HG03378 (cell line): ENCODE data around the gene GTPBP4.
"Not testable (repeated sequence)": the region's sequence is repeated elsewhere in the genome, so short reads cannot be mapped to it uniquely, and the experiment has no call there.

Source experiments
- ATAC-seq: cut with Tn5 transposase; IDR thresholded peaks from one replicate; pipeline ENCODE4 v1.9.1; 2021; ENCODE audit warnings: mild to moderate bottlenecking, moderate library complexity; ENCODE audit not compliant: unreplicated experiment

Gene GTPBP4

DNA sequence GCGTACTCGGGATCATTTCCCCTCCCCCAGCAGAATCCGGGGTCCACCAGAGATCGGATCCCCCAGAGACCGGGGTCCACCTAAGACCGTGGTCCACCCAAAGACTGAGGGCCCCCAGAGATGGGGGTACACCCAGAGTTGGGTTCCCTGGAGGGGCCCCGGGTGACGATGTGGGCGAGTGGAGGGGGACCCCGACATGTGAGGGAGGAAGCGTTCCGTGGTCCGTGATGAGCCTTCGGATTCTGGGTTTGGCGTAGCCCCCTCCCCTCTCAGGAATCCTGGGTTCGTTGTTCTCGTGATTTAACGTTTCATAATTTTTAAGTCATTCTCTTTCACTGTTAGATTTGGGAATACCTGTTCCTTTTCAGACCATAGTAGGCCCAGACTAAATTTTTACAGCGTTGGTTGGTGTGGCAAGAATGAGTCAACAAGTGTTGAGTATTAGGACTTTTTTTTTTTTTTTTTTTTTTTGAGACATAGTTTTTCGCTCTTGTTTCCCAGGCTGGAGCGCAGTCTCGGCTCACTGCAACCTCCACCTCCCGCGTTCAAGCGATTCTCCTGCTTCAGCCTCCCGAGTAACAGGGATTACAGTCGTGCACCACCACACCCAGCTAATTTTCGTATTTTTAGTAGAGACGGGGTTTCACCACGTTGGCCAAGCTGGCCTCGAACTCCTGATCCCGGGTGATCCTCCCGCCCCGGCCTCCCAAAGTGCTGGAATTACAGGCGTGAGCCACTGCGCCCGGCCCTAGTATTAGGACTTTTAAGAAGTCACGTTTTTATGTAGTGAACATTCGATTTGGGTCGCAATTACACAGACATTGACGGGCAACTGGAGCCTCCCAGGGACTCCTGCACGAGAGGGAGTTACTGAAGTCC is 672 bp downstream of the GTPBP4 start:
- ATAC-seq, result no peak

DNA sequence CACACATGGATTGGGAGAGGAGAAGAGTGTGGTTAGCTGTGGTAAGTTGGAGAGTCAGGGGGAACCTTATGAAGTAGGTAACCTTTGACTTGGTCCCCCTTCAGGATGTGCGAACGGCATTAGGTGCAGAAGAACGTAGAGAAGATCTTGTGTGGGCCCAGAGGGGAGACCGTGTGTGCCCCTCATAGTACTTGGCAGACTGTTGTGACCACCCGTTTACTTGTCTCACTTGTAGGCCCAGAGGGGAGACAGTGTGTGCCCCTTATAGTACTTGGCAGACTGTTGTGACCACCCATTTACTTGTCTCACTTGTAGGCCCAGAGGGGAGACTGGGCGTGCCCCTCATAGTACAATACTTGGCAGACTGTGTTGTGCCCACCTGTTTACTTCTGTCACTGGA is 2.6 kb downstream of the GTPBP4 start:
- ATAC-seq, result no peak

DNA sequence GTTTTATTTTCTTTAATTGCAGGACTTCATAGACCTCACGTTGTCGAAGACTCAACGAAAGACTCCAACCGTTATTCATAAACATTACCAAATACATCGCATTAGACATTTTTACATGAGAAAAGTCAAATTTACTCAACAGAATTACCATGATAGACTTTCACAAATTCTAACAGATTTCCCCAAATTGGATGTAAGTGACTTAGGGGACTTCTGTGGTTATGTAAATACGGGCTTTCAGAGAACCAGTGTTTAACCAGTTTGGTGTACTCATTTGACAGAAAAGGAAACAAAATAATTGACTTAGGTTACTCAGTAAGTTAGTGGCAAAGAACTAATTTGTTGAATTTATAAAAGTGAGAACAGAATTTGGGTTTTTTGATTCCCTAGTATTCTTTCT is 4.2 kb downstream of the GTPBP4 start:
- ATAC-seq, result peak; percentile 26

DNA sequence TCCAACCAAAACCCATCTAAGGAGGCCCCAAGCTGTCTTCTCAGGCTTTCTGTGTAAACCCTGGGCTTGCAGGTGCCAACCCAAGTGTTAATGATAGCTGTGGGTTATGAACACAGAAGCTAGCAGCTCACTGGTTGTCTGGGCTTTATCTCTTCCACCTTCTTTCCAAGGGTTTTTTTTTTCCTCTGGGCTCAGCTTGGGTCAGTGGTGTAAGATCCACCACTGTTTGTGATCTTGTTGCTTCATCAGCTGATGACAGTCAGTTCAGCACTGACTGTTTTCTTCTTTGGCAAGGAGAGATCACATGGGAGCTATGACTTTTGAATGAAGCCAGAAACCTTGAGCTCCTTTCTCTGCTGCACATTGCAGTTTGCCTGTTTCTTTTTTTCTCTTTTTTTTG is 4.6 kb downstream of the GTPBP4 start:
- no peak for ATAC-seq

DNA sequence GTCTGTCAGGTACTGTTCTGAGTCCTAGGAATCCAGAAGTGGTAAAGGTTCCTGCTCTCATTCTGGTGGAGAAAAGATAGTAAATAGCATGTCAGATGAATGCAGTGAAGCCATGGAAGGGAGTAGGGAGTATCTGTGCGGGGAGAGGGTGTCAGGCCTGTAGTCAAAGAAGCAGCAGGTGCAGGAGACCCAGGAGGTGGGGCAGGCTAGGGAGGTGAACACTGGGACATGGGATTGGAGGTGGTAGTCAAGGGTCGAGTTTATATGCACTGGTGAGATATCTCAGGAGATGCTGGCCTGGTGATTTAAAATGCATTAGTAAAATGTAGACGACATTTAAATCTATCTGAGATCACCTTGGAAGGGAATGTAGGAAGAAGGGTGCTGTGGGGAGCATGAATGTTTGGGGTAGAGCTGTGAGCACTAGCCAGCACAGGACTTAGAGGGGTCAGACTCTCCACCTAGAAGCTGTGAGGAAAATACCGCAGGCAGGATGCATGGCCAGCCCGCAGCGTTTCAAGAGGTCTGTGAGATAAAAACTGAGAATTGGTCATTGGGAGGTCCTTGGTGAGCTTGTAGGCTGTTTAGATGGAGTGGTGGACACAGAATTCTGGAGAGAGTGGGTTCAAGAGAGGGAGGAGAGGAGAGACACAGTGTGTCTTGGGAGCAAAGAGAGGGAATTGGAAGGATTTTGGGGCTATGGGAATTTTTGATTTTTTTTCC is 6.8 kb downstream of the GTPBP4 start:
- ATAC-seq, result no peak

DNA sequence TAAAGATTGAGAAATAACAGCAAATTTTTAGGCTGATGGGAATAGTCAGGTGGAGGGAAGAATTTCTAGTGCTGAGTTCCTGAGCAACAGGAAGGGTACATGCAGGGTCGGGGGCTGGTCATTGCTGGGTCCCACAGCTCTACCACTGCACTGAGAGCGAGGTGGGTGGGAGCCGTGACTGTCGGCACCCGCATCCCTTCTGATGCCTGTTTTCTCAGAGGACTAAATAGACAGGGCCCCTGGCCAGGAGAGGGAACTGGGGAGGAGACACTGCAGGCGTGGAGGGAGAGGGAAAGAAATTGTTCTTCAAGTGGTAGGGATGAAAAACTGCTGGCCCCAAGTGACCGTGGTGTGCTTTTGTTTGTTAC is 7.3 kb downstream of the GTPBP4 start:
- ATAC-seq, result no peak

DNA sequence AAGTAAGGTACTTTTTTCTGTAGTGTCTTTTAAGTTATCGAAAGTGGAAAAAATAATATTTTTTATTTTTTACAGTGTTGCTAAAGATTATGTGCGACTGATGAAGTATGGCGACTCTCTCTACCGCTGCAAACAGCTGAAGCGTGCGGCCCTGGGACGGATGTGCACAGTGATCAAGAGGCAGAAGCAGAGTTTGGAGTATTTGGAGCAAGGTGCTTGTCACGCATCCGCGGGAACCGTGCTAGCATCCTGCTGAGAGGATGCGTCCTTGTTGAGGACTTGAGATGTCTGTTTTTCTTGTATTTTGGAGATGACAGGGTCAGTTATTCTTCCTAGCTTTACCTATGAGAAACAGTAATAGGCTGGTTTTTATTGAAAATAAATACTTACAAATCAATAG is 7.8 kb downstream of the GTPBP4 start:
- no peak for ATAC-seq

DNA sequence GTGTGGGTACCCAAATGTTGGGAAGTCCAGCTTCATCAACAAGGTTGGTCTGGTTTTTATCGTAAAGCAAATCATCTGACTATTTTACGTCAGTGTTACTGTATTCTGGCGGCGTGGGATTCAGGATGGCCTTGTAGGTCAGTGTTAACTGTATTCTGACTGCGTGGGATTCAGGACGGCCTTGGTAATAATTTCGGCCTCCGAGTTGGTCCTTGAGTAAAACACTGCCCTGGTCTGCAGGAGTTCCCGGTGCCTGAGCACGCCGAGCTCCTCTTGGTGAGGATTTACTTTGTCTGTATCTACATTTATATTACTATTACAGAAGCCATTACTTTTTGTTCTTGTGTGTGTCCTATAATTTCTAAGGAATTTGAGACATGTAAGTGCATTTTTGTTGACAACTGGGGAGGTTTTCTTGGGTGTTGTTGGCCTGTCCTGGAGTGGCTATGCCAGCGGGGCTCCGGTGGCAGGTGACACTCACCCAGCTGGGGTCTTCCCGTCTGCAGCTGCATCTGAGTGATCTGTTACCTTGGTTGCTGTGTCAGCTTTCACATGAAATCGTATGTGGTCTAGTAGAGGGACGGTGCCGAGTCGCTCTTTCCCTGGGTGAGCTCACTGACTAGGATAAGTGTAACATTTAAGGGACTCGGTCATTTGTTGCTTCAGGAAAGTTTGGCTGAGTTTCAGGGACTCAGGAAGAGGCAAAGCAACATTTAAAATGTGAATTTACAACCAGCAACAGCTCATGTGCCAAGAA is 9.2 kb downstream of the GTPBP4 start:
- no peak for ATAC-seq

DNA sequence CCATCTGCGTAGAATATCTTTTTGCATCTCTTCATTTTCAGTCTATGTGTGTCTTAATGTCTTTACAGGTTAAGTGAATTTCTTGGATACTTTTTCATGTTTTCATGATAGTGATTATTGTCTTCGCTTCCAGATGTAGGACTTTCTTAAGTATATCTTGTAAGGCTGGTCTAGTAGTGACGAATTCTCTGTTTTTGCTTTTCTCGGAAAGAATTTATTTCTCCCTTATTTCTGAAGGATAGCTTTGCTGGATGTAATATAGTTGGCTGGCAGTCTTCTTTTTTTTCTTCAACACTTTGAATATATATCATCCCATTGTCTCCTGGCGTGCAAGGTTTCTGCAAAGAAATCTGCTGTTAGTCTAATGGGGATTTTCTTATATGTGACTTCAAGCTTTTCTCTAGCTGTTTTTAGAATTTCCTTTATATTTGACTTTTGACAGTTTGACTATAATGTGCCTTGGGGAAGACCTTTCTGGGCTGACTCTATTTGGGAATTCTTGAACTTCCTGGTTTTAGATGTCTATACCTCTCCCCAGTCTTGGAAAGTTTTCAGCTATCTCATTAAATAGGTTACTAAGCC is 14.3 kb downstream of the GTPBP4 start:
- ATAC-seq, result no peak

DNA sequence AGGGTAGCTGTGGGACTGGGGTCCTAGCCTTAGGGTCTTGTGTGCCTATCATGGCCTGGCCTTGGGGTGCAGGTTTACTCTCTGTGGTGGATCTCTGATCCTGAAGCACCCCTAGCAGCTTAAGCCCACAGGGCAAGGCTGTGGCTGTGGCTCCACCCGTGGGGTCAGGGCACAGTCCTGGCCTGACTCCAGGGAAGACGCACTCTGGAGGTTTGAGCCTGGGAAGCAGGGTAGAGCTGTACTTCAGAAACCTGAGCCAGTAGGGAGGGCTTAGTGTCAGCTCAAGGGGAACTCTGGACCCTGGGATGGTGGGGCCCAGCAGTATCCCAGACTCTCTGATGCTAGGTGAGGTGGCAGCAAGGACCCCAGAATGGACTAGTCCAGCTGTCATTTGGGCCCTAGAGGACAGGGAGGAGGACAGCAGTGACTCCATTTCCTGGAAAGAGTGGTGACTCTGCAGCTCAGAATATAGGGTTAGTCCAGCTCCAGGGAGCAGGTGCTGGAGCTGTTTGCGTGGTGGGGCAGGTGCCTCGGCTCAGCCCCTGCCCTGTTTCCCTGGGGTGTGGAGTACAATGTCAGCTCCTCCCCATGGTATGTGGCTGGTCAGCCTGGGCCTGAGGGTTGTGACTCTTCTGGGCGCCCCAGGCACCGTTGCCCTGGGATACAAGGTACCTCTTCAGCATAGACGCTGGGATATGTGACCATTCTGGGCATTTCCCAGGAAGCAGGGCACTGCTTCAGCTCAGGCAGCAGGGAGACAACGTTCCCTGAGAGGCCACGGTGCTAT is 15.8 kb downstream of the GTPBP4 start:
- ATAC-seq, result no peak

DNA sequence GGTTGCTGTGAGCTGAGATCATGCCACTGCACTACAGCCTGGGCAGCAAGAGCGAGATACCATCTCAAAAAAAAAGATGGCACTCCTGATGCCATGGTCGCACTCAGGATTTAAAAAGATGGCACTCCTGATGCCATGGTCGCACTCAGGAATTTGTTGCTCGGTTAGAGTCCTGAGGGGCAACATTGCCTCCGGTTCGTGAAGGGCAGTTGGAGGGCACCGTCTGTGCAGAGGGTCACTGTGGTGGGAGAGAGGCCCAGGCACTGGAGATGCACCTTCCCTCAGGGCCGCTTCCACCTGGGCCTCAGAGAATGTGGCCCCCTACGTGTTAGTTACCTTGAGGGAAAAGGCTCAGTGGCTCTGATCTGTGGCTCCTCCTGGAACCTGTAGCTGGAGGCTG is 18.3 kb downstream of the GTPBP4 start:
- ATAC-seq, result no peak

DNA sequence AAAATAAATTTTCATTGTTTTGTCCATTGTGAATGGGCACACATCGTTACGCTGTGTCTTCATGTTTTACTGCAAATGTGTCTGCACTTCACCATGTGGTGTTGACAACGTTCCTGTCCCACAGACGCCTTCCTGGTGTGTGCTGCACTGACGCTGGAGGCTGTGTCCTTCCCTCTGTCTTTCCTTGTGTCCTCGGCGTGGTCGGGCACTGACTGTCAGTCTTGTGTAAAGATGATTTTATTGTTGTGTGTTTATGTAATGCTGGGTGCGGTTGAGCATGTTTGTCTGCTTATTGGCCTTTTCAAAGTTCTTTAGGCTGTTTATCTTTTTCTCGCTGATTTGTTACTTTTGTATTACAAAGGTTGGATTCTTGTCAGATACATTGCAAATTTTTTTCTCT is 19.3 kb downstream of the GTPBP4 start:
- ATAC-seq, result no peak

DNA sequence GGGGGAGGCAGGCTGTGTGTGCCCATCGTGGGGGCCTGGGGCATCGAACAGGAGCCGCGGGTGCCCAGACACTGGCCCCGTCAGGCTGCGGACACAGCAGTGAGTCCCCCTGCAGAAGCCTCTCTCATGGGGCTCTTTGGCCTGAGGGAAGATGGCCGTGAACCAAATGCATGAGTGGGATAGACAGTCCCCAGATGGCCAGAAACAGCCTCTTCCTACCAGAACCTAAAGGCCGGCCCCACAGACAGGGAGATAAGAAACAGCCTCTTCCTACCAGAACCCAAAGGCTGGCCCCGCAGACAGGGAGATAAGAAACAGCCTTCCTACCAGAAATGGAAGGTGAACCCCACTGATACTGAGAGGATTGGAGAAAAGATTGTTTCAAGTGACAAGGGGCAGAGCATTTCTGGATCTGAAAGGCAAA is 20.8 kb downstream of the GTPBP4 start:
- no peak for ATAC-seq

DNA sequence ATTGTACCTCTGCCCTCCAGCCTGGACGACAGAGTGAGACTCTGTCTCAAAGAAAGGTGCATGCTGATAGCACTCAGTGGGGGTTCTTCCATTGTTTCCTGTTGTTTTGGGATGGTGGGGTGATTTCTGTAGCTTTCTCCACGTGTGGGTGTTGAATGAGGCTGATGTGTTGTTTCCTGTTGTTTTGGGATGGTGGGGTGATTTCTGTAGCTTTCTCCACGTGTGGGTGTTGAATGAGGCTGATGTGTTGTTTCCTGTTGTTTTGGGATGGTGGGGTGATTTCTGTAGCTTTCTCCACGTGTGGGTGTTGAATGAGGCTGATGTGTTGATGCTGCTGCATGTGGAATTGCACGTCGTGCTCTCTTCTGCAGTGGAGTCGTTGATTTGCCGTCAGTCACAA is 21.7 kb downstream of the GTPBP4 start:
- ATAC-seq, result not testable (repeated sequence)

DNA sequence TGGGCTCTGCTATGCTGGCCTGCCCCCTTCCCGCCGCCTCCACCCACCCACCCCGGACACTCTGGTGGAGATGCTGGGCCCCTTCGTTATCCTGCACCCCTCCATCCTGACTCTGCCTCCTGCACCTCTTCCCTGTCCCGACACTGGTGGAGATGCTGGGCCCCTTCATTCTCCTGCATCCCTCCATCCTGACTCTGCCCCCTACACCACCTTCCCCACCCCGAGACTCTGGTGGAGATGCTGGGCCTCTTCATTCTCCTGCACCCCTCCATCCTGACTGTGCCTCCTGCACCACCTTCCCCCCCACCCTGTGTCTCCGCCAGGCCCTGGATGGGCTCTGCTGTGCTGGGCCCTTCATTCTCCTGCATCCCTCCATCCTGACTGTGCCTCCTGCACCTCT is 22.5 kb downstream of the GTPBP4 start:
- no peak for ATAC-seq

DNA sequence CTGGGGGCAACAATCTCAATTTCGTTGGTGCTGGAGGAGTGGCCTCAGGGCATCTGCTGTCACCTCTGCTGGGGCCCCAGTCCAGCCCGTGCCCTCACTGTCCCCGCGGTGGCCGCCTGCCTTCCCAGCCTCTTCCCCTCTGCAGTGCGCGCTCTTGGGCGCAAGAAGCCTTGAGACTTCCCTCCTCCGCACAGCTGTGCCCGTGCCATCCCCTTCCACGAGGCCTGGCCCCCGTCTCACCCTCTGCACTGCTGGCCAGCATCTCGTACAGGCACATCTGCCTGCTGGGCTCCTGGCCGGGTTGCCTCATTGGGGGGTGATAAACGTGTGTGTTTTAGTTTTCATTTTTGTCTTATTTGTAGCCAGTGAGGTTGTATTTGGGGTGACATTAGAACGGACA is 23.5 kb downstream of the GTPBP4 start:
- no peak for ATAC-seq

DNA sequence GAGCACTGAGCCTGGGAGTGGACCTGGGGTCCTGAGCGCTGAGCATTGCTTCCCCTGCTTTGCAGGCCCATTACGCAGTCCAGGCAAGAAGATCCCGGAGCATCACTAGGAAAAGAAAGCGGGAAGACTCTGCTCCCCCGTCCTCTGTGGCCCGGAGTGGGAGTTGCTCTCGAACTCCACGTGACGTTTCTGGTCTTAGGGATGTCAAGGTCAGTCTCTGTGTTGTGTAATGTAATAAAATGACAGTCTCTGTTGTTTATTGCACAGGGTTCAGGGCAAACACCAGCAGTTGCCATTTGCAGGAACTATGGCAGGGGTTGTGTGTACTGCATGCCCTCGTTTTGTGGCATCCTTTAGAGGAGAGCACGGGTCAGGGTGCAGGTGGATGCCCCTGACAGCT is 27.5 kb downstream of the GTPBP4 start:
- no peak for ATAC-seq

DNA sequence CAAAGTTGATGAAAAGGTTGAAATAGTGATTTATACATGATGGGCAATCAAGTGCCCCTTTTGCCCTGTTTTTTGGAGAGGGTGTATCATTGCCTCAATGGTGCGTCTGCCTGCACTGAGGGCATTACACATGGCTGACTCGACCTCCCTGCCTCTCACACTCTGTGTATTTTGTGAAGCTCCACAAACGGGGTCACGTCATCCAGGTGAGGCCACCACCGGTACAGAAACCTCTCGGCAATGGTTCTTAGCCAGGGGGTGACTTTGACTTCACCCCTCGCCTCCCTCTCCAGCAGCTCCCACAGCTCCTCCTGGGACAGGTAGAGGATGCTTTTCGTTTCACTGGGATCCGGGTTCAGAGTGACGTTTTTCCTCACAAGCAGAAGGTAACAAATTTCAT is 31.1 kb downstream of the GTPBP4 start:
- no peak for ATAC-seq

DNA sequence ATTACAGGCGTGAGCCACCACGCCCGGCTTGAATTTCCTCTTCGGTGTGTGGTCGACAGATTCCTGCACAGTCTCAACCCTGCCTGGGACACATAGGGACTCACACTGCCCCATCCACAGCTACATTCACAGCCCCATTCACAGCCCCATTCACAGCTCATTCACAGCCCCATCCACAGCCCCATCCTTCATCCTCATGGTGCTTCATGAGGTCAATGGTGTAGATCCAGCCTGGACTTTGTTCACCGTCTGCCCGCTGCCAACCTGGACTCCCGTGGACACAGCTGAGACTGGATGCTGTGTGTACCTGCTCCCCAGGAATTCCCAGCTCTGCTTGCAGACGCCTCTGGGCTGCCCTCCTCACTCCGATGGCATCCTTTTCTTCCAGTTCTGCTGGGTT is 32.2 kb downstream of the GTPBP4 start:
- no peak for ATAC-seq

DNA sequence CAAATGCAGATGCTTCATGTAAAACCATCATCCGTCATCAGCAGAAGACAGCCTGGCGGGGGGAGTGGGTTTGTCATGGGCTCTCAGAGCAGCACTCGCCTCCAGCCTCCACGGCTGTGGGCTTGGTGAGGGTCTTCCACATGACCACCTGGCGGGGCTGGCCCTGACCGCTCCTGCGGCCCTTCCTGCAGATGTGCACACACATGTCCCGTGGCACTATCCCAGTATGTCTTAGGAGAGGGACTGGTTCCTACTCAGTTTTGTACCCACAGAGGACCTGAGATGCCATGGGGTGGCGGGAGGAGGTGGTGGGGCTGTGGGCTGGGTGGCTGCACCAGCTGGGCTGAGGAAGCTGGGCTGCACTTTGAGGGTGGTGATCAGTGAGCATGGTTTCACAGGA is 32.7 kb downstream of the GTPBP4 start:
- no peak for ATAC-seq

DNA sequence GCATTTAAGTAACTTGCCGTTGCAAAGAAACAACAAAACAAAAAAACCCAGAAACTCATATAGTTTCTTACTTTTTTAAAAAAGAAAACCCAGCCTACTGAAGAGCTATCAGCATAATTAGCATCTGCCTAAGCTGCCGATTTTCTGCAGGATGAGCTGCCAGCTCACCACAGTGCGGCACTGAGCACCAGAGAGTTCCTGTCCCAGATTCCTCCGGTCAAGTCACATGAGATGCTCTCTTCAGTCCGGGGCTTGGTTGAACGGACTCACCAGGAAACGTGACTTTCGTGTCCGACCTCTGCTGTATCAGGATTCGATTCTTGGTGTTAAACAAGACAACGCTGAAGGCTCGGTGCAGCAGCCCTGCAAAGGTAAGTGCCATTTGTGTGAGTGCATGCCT is 34.2 kb downstream of the GTPBP4 start:
- ATAC-seq, result no peak
